ENCODE measurements around the gene CALHM4. TPM values are rescaled to one million over a fixed set of nuclear protein-coding genes. Genes with fewer than 3 reads are reported as not detected.

The CALHM4 gene
- total RNA-seq, 4 donors from 2014 or later = not detected

- Histone ChIP-seq H3K27ac (no peak overlapping the region), H3K4me3 (replicated peaks in 1 of 3) (no peak overlapping the region), H3K27me3 (no peaks in the 10 kb centered on the region), H3K9me3 (no peaks in the 10 kb centered on the region), H3K4me1 (no peaks in the 10 kb centered on the region), H3K36me3 (no peaks in the 10 kb centered on the region)
- no peak for DNase-seq
- TF ChIP-seq POLR2A (IDR thresholded peaks at IDR 0.05) (no peak), CTCF (IDR thresholded peaks at IDR 0.05) (no peak)
- intact Hi-C loops (cut with DNase I) = no loop called here
- WGBS, 2 donors = 56 to 64% methylated on average over 4 of the region's 4 CpGs
Measured at GRCh38 chr6:116550796-116551195, 2.8 kb upstream of the CALHM4 start.

GRCh38 chr6:116556065-116556464, 2.5 kb downstream of the CALHM4 start:
- Histone ChIP-seq H3K4me3 (replicated peaks in 1 of 3) (no peak overlapping the region), H3K9me3 (no peaks in the 10 kb centered on the region), H3K4me1 (no peaks in the 10 kb centered on the region), H3K27ac (no peak overlapping the region), H3K27me3 (no peaks in the 10 kb centered on the region), H3K36me3 (no peaks in the 10 kb centered on the region)
- intact Hi-C loops (cut with DNase I) = no loop called here
- WGBS, 2 donors = 85 to 88% methylated on average over 1 of the region's 1 CpG
- DNase-seq = no peak
- no peak for TF ChIP-seq POLR2A (IDR thresholded peaks at IDR 0.05)
- TF ChIP-seq CTCF (IDR thresholded peaks at IDR 0.05) = no peak

GRCh38 chr6:116556814-116557415, 3.4 kb downstream of the CALHM4 start:
- Histone ChIP-seq H3K4me1 (no peaks in the 10 kb centered on the region), H3K9me3 (no peaks in the 10 kb centered on the region), H3K4me3 (replicated peaks in 1 of 3) (no peak overlapping the region), H3K27me3 (no peaks in the 10 kb centered on the region), H3K27ac (peak overlapping the region in 2 of 3 donors; percentile 15 to 61), H3K36me3 (no peaks in the 10 kb centered on the region)
- intact Hi-C loops (cut with DNase I) = no loop called here
- no peak for DNase-seq
- WGBS, 2 donors = 77 to 81% methylated on average over 5 of the region's 5 CpGs
- TF ChIP-seq CTCF (IDR thresholded peaks at IDR 0.05) (no peak), POLR2A (IDR thresholded peaks at IDR 0.05) (no peak)

- no peak overlapping the region for H3K4me3 ChIP-seq (replicated peaks in 1 of 3)
- H3K9me3 ChIP-seq = no peaks in the 10 kb centered on the region
- H3K27ac ChIP-seq = peak overlapping the region; percentile 4 to 71 (median 61)
- intact Hi-C loops (cut with DNase I) = no loop called here
- peak; percentile 82 to 84 for DNase-seq
- peak in 1 of 2 donors; percentile 6 for TF ChIP-seq POLR2A (IDR thresholded peaks at IDR 0.05)
- no peak for TF ChIP-seq CTCF (IDR thresholded peaks at IDR 0.05)
- WGBS, 2 donors = 16 to 23% methylated on average over 5 of the region's 5 CpGs
- H3K36me3 ChIP-seq = no peaks in the 10 kb centered on the region
- no peaks in the 10 kb centered on the region for H3K27me3 ChIP-seq
- H3K4me1 ChIP-seq = no peaks in the 10 kb centered on the region
Measured at GRCh38 chr6:116557893-116558292, 4.3 kb downstream of the CALHM4 start.

- Histone ChIP-seq H3K4me1 (no peaks in the 10 kb centered on the region), H3K4me3 (replicated peaks in 1 of 3) (no peak overlapping the region), H3K36me3 (no peaks in the 10 kb centered on the region), H3K9me3 (no peaks in the 10 kb centered on the region), H3K27ac (no peak overlapping the region), H3K27me3 (no peaks in the 10 kb centered on the region)
- DNase-seq = no peak
- TF ChIP-seq CTCF (IDR thresholded peaks at IDR 0.05) (no peak), POLR2A (IDR thresholded peaks at IDR 0.05) (no peak)
- intact Hi-C loops (cut with DNase I) = loop anchor here (5.0 to 10.0 kb wide), 2 partner anchors 118 to 275 kb away; no protein-coding TSS in a partner anchor
- 82 to 92% methylated on average over 2 of the region's 2 CpGs for WGBS, 2 donors
Measured at GRCh38 chr6:116560130-116560529, 6.6 kb downstream of the CALHM4 start.
